Transverse colon (tissue), 4 donors: Measurements from ENCODE around the gene CALR. TPM values are rescaled to one million over a fixed set of nuclear protein-coding genes. Genes with fewer than 3 reads are reported as not detected.
A peak's percentile ranks its signal among the peaks of the same experiment; 100 is the strongest.

ENCODE experiments used
- DNase-seq: peaks from one replicate; pipeline ENCODE4 v3.0.0-alpha.2; 2019
- H3K27ac ChIP-seq, 4 donors: fragments of 200-600 bp; sonication (generic); 2 replicates each; pipeline ENCODE4 v1.5.1; 2016 to 2018; ENCODE audit warnings: inconsistent platforms in 4 of 4
- H3K27me3 ChIP-seq: fragments of 200-600 bp; sonication (generic); 2 replicates; pipeline ENCODE4 v1.5.1; 2017; ENCODE audit warnings: inconsistent platforms
- H3K36me3 ChIP-seq, 4 donors: fragments of 200-600 bp; sonication (generic); 2 replicates each; pipeline ENCODE4 v1.5.1; 2017 to 2019; ENCODE audit warnings: inconsistent platforms in 4 of 4
- H3K4me1 ChIP-seq, 4 donors: fragments of 200-600 bp; sonication (generic); 2 replicates each; pipeline ENCODE4 v1.5.1; 2017 to 2020; ENCODE audit warnings: inconsistent platforms in 4 of 4
- H3K4me3 ChIP-seq, 4 donors: fragments of 200-600 bp; sonication (generic); 1 replicate in 1 of 4; 2 replicates in 3 of 4; pipeline versions ENCODE4 v1.5.1 to v1.6.1; 2017 to 2019; ENCODE audit warnings: inconsistent platforms in 4 of 4
- H3K9me3 ChIP-seq, 2 donors: fragments of 200-600 bp; sonication (generic); 2 replicates each; pipeline ENCODE4 v1.5.1; 2017 to 2019; ENCODE audit warnings: inconsistent platforms in 2 of 2
- CTCF ChIP-seq, 5 experiments: fragments of 200-600 bp in 3 of 5; fragments of 450-650 bp in 2 of 5; sonication (generic) in 3 of 5; IDR thresholded peaks; 1 replicate in 2 of 5; 2 replicates in 3 of 5; pipeline ENCODE4 v1.5.1; 2016 to 2017; ENCODE audit warnings: antibody characterized with exemption in 5 of 5, inconsistent platforms in 3 of 5, mild to moderate bottlenecking in 2 of 5, moderate library complexity in 1 of 5
- EP300 ChIP-seq: sonication (generic); formaldehyde crosslinking; IDR thresholded peaks from one replicate; pipeline ENCODE4 v1.6.1; 2017; ENCODE audit warnings: antibody characterized with exemption, low read depth
- POLR2A ChIP-seq: fragments of 450-650 bp; IDR thresholded peaks from one replicate; pipeline ENCODE4 v1.6.1; 2016; ENCODE audit warnings: antibody characterized with exemption, mild to moderate bottlenecking, moderate library complexity
- POLR2AphosphoS5 ChIP-seq, 3 donors: sonication (generic); formaldehyde crosslinking; IDR thresholded peaks; one replicate each; pipeline ENCODE4 v1.6.1; 2016; ENCODE audit warnings: antibody characterized with exemption in 3 of 3
- WGBS, 2 donors: methylation state at CpG; one replicate each; pipeline ENCODE4 v1.1.5; 2018; ENCODE audit warnings: low coverage in 1 of 2; 5-methylcytosine and 5-hydroxymethylcytosine counted together
- in situ Hi-C, 4 donors: fragments of 200-750 bp; cut with MboI; loops; one replicate each; pipeline versions ENCODE4 v1.15.0 to v1.15.1; 2017; ENCODE audit warnings: low sequenced_read_pairs in 3 of 4, low pct_ligation_motif_present in 1 of 4, low pct_unique_long_range_greater_than_20kb in 1 of 4
- intact Hi-C: fragments of 100-400 bp; cut with DNase I; formaldehyde crosslinking; loops from one replicate; pipeline ENCODE4 v1.15.1; 2023; ENCODE audit warnings: low total_unique reads
- total RNA-seq, 4 donors: library from RNA; depleted of rRNA; stranded (reverse); fragments of >200 nt; gene quantifications; one replicate each; pipeline ENCODE4 v1.1.0, GENCODE V29; 2016

CALR gene
- total RNA-seq, 4 donors from 2014 or later = 181 to 444 (median 317) TPM

- WGBS, 2 donors = 80 to 88% methylated on average over 6 to 7 of the region's 7 CpGs
- Histone ChIP-seq H3K9me3 (no peaks in the 10 kb centered on the region), H3K27ac (peak overlapping the region in 3 of 4 donors; percentile 55 to 63 (median 63)), H3K36me3 (no peaks in the 10 kb centered on the region), H3K4me1 (peaks cover 0 to 7% (median 5%) of the 10 kb centered on the region in 4 donors), H3K27me3 (no peaks in the 10 kb centered on the region), H3K4me3 (no peak overlapping the region)
- DNase-seq = no peak
- TF ChIP-seq CTCF (IDR thresholded peaks at IDR 0.05) = no peak
- no peak for TF ChIP-seq POLR2A
- no peak for TF ChIP-seq EP300
- TF ChIP-seq POLR2AphosphoS5 (IDR thresholded peaks at IDR 0.05) = no peak
- in situ Hi-C loops = loop anchor here in 3 of 4 donors (10.0 to 25.0 kb wide), 2 partner anchors 292 to 295 kb away; no protein-coding TSS in a partner anchor
- intact Hi-C loops = no loop called here
Observed at GRCh38 chr19:12970070-12970820, 31.8 kb downstream of the CALR start.

GRCh38 chr19:12973236-12973635 is 34.8 kb downstream of the CALR start:
- no peak overlapping the region for H3K4me3 ChIP-seq

GRCh38 chr19:12974301-12975220 is 36.2 kb downstream of the CALR start:
- Histone ChIP-seq H3K4me1 (peaks cover 0 to 3% (median 0%) of the 10 kb centered on the region in 4 donors), H3K27ac (no peak overlapping the region), H3K27me3 (no peaks in the 10 kb centered on the region), H3K4me3 (no peak overlapping the region), H3K36me3 (no peaks in the 10 kb centered on the region), H3K9me3 (no peaks in the 10 kb centered on the region)
- TF ChIP-seq EP300 (no peak), POLR2AphosphoS5 (IDR thresholded peaks at IDR 0.05) (no peak), POLR2A (no peak), CTCF (IDR thresholded peaks at IDR 0.05) (no peak)
- WGBS, 2 donors = 52 to 66% methylated on average over 2 to 18 of the region's 19 CpGs
- intact Hi-C loops = loop anchor here (5.0 kb wide), 1 partner anchor 288 kb away; no protein-coding TSS in a partner anchor
- no peak for DNase-seq
- in situ Hi-C loops = loop anchor here (5.0 to 25.0 kb wide), 5 partner anchors 113 to 290 kb away; no protein-coding TSS in a partner anchor

More at GRCh38 chr19:12973236-12973635, 34.8 kb downstream of the CALR start:
- H3K9me3 ChIP-seq = no peaks in the 10 kb centered on the region
- no peak overlapping the region for H3K27ac ChIP-seq
- in situ Hi-C loops (loop anchor here in 3 of 4 donors (10.0 to 25.0 kb wide), 2 partner anchors 289 to 292 kb away; no protein-coding TSS in a partner anchor), intact Hi-C loops (no loop called here)
- 85 to 100% methylated on average over 1 to 16 of the region's 16 CpGs for WGBS, 2 donors
- no peak for DNase-seq
- TF ChIP-seq EP300 (no peak), CTCF (IDR thresholded peaks at IDR 0.05) (no peak), POLR2AphosphoS5 (IDR thresholded peaks at IDR 0.05) (no peak), POLR2A (no peak)
- no peaks in the 10 kb centered on the region for H3K36me3 ChIP-seq
- H3K4me1 ChIP-seq = peaks cover 0 to 3% (median 0%) of the 10 kb centered on the region in 4 donors
- no peaks in the 10 kb centered on the region for H3K27me3 ChIP-seq
